Lower lobe of right lung (tissue), 2 donors: ENCODE results near the gene CELF3. TPM values are rescaled to one million over a fixed set of nuclear protein-coding genes. Genes with fewer than 3 reads are reported as not detected.

Source experiments
- ATAC-seq, 2 donors: fragments of 200-7000 bp; cut with Tn5 transposase; one replicate each; pipeline ENCODE4 v1.9.1; 2020 to 2022; ENCODE audit warnings: mild to moderate bottlenecking in 2 of 2, moderate library complexity in 2 of 2
- DNase-seq: peaks from one replicate; pipeline ENCODE4 v3.0.0-alpha.2; 2020
- H3K27ac ChIP-seq: fragments of 200-600 bp; one replicate; pipeline ENCODE4 v1.8.0; 2022
- H3K27me3 ChIP-seq: fragments of 200-600 bp; one replicate; pipeline ENCODE4 v1.8.0; 2022; ENCODE audit warnings: low read depth
- H3K36me3 ChIP-seq: fragments of 200-600 bp; one replicate; pipeline ENCODE4 v1.8.0; 2022; ENCODE audit warnings: mild to moderate bottlenecking
- H3K4me1 ChIP-seq: fragments of 200-600 bp; one replicate; pipeline ENCODE4 v1.8.0; 2022
- H3K4me3 ChIP-seq: fragments of 200-600 bp; one replicate; pipeline ENCODE4 v1.8.0; 2022; ENCODE audit warnings: mild to moderate bottlenecking
- H3K9me3 ChIP-seq: fragments of 200-600 bp; one replicate; pipeline ENCODE4 v1.8.0; 2022
- CTCF ChIP-seq: fragments of 200-600 bp; IDR thresholded peaks from one replicate; pipeline ENCODE4 v1.8.0; 2022; ENCODE audit warnings: antibody characterized with exemption, mild to moderate bottlenecking
- intact Hi-C: fragments of 100-400 bp; cut with DNase I; formaldehyde crosslinking; loops from one replicate; pipeline ENCODE4 v1.11.0; 2022
- total RNA-seq: library from RNA; stranded (reverse); fragmentation: NEBNext Ultra II Directional; extraction: Animal tissue kit (Norgen Biotek cat#: 25700); gene quantifications from one replicate; pipeline ENCODE4 v1.2.1, GENCODE V29; 2021
- donor health status: DM: no; HTN: yes; CAD: no; lungs with severe emphysema.

The CELF3 gene
- total RNA-seq, 1 donor from 2014 or later = not detected

- no peaks in the 10 kb centered on the region for H3K9me3 ChIP-seq
- peak overlapping the region; percentile 61 for H3K4me3 ChIP-seq
- no peak overlapping the region for H3K27ac ChIP-seq
- no peak for TF ChIP-seq CTCF
- peaks cover 28% of the 10 kb centered on the region for H3K4me1 ChIP-seq
- intact Hi-C loops = no loop called here
- H3K27me3 ChIP-seq = peaks cover 23% of the 10 kb centered on the region
- DNase-seq (no peak), ATAC-seq (no peak)
- H3K36me3 ChIP-seq = no peaks in the 10 kb centered on the region
Measured at GRCh38 chr1:151721788-151722510, 5.3 kb upstream of the CELF3 start.

GRCh38 chr1:151720974-151721787 is 4.6 kb upstream of the CELF3 start, which contains the start of gene RIIAD1:
Gene RIIAD1 (plus strand): TSS chr1:151721522. CDS start chr1:151721537, 15 bp downstream.
- intact Hi-C loops = no loop called here
- H3K9me3 ChIP-seq = no peaks in the 10 kb centered on the region
- no peaks in the 10 kb centered on the region for H3K36me3 ChIP-seq
- H3K27me3 ChIP-seq = peaks cover 23% of the 10 kb centered on the region
- no peak for TF ChIP-seq CTCF
- peaks cover 29% of the 10 kb centered on the region for H3K4me1 ChIP-seq
- ATAC-seq (peak; percentile 85 to 89), DNase-seq (no peak)
- peak within 1 kb of the TSS; percentile 61 for H3K4me3 ChIP-seq
- peak within 1 kb of the TSS; percentile 75 for H3K27ac ChIP-seq

GRCh38 chr1:151720554-151720953 is 4.0 kb upstream of the CELF3 start:
- H3K9me3 ChIP-seq = no peaks in the 10 kb centered on the region
- ATAC-seq (peak in 1 of 2 donors; percentile 63), DNase-seq (no peak)
- no peak for TF ChIP-seq CTCF
- peak overlapping the region; percentile 75 for H3K27ac ChIP-seq
- H3K36me3 ChIP-seq = no peaks in the 10 kb centered on the region
- peak overlapping the region; percentile 61 for H3K4me3 ChIP-seq
- H3K4me1 ChIP-seq = peaks cover 29% of the 10 kb centered on the region
- peaks cover 27% of the 10 kb centered on the region for H3K27me3 ChIP-seq
- intact Hi-C loops = no loop called here

GRCh38 chr1:151720125-151720524 is 3.5 kb upstream of the CELF3 start:
- no peak for DNase-seq
- ATAC-seq = no peak
- Histone ChIP-seq H3K36me3 (no peaks in the 10 kb centered on the region), H3K4me1 (peaks cover 29% of the 10 kb centered on the region), H3K9me3 (no peaks in the 10 kb centered on the region), H3K27me3 (peaks cover 24% of the 10 kb centered on the region), H3K4me3 (peak overlapping the region; percentile 61), H3K27ac (peak overlapping the region; percentile 75)
- intact Hi-C loops = no loop called here
- no peak for TF ChIP-seq CTCF

DNA sequence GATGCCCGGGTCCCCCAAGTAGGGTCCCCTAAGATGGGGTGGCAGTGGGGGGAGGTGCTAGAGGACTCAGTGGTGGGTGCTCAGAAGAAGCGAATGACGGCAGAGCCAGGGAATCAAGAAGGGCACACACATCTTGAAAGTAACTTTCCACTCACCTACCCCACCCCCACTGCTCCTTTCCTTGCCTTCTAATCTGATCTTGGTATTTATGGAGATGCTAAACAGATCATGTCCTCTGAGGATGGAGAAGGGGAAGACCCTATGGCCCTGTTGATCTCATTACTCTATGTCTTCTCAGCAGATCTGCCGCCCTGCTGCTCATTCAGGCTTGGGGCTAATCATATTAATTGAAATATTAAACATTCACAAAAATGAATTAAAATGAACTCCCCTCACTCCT is 2.1 kb upstream of the CELF3 start:
- Histone ChIP-seq H3K4me1 (peaks cover 29% of the 10 kb centered on the region), H3K36me3 (no peaks in the 10 kb centered on the region), H3K27me3 (peaks cover 23% of the 10 kb centered on the region), H3K4me3 (no peak overlapping the region), H3K27ac (no peak overlapping the region), H3K9me3 (no peaks in the 10 kb centered on the region)
- no peak for DNase-seq
- no peak for TF ChIP-seq CTCF
- ATAC-seq = no peak
- intact Hi-C loops = no loop called here
